Mesenchymal stem cell (in vitro differentiated cells and primary cell): ENCODE measurements around the gene FUT9.

Source experiments
- DNase-seq: peaks from one replicate; pipeline ENCODE4 v3.0.0-alpha.2; 2013
- H2AFZ ChIP-seq: one replicate; pipeline ENCODE4 v1.6.1; 2013; ENCODE audit warnings: low read depth, mild to moderate bottlenecking, control low read depth, inconsistent platforms, low read length, moderate library complexity
- H2AK5ac ChIP-seq: 2 replicates; pipeline ENCODE4 v1.6.1; 2013; ENCODE audit warnings: low read length, moderate library complexity, mild to moderate bottlenecking, inconsistent platforms; ENCODE audit not compliant: severe bottlenecking
- H2BK120ac ChIP-seq: one replicate; pipeline ENCODE4 v1.6.1; 2013; ENCODE audit warnings: low read depth, mild to moderate bottlenecking, inconsistent platforms, low read length, moderate library complexity
- H2BK12ac ChIP-seq, 2 experiments: one replicate each; pipeline ENCODE4 v1.6.1; 2013; ENCODE audit warnings: inconsistent platforms in 2 of 2, low read length in 2 of 2, mild to moderate bottlenecking in 2 of 2, moderate library complexity in 2 of 2, control low read depth in 1 of 2
- H2BK15ac ChIP-seq: one replicate; pipeline ENCODE4 v1.6.1; 2013; ENCODE audit warnings: mild to moderate bottlenecking, low read depth, inconsistent platforms; ENCODE audit not compliant: poor library complexity, severe bottlenecking
- H2BK5ac ChIP-seq: 2 replicates; pipeline ENCODE4 v1.6.1; 2013; ENCODE audit warnings: low read depth, mild to moderate bottlenecking, low read length, control low read depth, inconsistent platforms; ENCODE audit not compliant: poor library complexity, severe bottlenecking
- H3K14ac ChIP-seq, 2 experiments: one replicate each; pipeline ENCODE4 v1.6.1; 2013; ENCODE audit warnings: inconsistent platforms in 2 of 2, low read length in 2 of 2, control low read depth in 1 of 2, mild to moderate bottlenecking in 1 of 2, moderate library complexity in 1 of 2
- H3K18ac ChIP-seq, 2 experiments: one replicate each; pipeline ENCODE4 v1.6.1; 2013; ENCODE audit warnings: inconsistent platforms in 2 of 2, low read length in 2 of 2, control low read depth in 1 of 2, low read depth in 1 of 2, mild to moderate bottlenecking in 1 of 2
- H3K23ac ChIP-seq, 2 experiments: one replicate each; pipeline ENCODE4 v1.6.1; 2013; ENCODE audit warnings: inconsistent platforms in 2 of 2, low read length in 2 of 2, mild to moderate bottlenecking in 2 of 2, moderate library complexity in 2 of 2, control low read depth in 1 of 2
- H3K27ac ChIP-seq: 2 replicates; pipeline ENCODE4 v1.5.1; 2013; ENCODE audit warnings: mild to moderate bottlenecking, moderate library complexity, low read length, control low read depth, inconsistent platforms; ENCODE audit not compliant: poor library complexity, severe bottlenecking
- H3K27me3 ChIP-seq, 2 experiments: 2 replicates each; pipeline versions ENCODE4 v1.6.1 to v1.7.0; 2013; ENCODE audit warnings: low read length in 2 of 2, mild to moderate bottlenecking in 2 of 2, moderate library complexity in 2 of 2, control low read depth in 1 of 2, inconsistent platforms in 1 of 2; ENCODE audit not compliant: control insufficient read depth in 1 of 2, insufficient read depth in 1 of 2
- H3K36me3 ChIP-seq, 2 experiments: 2 replicates each; pipeline versions ENCODE4 v1.6.1 to v1.7.0; 2013; ENCODE audit warnings: low read length in 2 of 2, control low read depth in 1 of 2, inconsistent platforms in 1 of 2, low read depth in 1 of 2, mild to moderate bottlenecking in 1 of 2; ENCODE audit not compliant: insufficient read depth in 2 of 2, control insufficient read depth in 1 of 2
- H3K4ac ChIP-seq, 2 experiments: one replicate each; pipeline ENCODE4 v1.6.1; 2013; ENCODE audit warnings: inconsistent platforms in 2 of 2, low read length in 2 of 2, mild to moderate bottlenecking in 2 of 2, moderate library complexity in 2 of 2, control low read depth in 1 of 2, low read depth in 1 of 2
- H3K4me1 ChIP-seq: 2 replicates; pipeline ENCODE4 v1.6.1; 2013; ENCODE audit warnings: low read depth, low read length, control low read depth; ENCODE audit not compliant: control insufficient read depth, insufficient read depth
- H3K4me2 ChIP-seq: 2 replicates; pipeline ENCODE4 v1.6.1; 2013; ENCODE audit warnings: low read length, mild to moderate bottlenecking, inconsistent platforms; ENCODE audit not compliant: poor library complexity, severe bottlenecking
- H3K4me3 ChIP-seq, 2 experiments: 2 replicates each; pipeline versions ENCODE4 v1.5.1 to v1.7.0; 2013; ENCODE audit warnings: low read length in 2 of 2, mild to moderate bottlenecking in 2 of 2, control low read depth in 1 of 2, low read depth in 1 of 2; ENCODE audit not compliant: insufficient read depth in 1 of 2
- H3K79me1 ChIP-seq: replicated peaks from 2 replicates; pipeline ENCODE4 v1.6.1; 2013; ENCODE audit warnings: mild to moderate bottlenecking, control low read depth, low read length, inconsistent platforms; ENCODE audit not compliant: poor library complexity, severe bottlenecking
- H3K9ac ChIP-seq: 2 replicates; pipeline ENCODE4 v1.7.0; 2013; ENCODE audit warnings: mild to moderate bottlenecking, low read length, moderate library complexity
- H3K9me3 ChIP-seq: 2 replicates; pipeline ENCODE4 v1.7.0; 2013; ENCODE audit warnings: mild to moderate bottlenecking, low read length; ENCODE audit not compliant: control insufficient read depth
- H4K8ac ChIP-seq: one replicate; pipeline ENCODE4 v1.6.1; 2013; ENCODE audit warnings: inconsistent platforms, mild to moderate bottlenecking, low read length, moderate library complexity
- H4K91ac ChIP-seq: one replicate; pipeline ENCODE4 v1.6.1; 2013; ENCODE audit warnings: mild to moderate bottlenecking, low read length, inconsistent platforms
- WGBS: methylation state at CpG from one replicate; pipeline ENCODE4 v1.1.7; 2013; ENCODE audit warnings: mixed read lengths; 5-methylcytosine and 5-hydroxymethylcytosine counted together

FUT9 gene

DNA sequence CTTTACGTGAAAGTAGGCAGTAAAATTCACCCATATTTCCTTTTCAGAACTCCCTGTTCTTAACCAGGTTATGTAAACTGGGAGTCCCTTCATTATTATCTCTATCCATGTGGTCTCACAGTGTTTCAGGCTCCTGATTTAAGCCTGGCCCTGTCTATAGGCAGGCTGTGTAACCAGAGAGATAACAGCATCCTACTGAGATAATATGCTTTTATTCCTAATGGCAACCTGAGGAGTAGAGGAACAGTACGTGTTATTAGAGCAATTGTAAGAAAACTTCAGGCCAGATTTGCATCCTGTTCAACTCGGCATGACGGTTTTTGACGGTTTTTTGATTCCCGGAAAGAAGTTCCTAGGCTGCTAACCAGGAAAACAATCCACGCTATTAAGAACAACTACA, 16.9 kb downstream of the FUT9 start:
- no peak overlapping the region for H2BK120ac ChIP-seq
- no peak overlapping the region for H3K4ac ChIP-seq
- no peaks in the 10 kb centered on the region for H3K79me1 ChIP-seq
- no peak overlapping the region for H2AK5ac ChIP-seq
- no peak overlapping the region for H3K18ac ChIP-seq
- no peaks in the 10 kb centered on the region for H3K27me3 ChIP-seq
- no peak overlapping the region for H4K8ac ChIP-seq
- H3K4me3 ChIP-seq, result no peak overlapping the region
- H3K36me3 ChIP-seq, result no peaks in the 10 kb centered on the region
- H3K9ac ChIP-seq, result no peak overlapping the region
- H3K4me1 ChIP-seq, result no peaks in the 10 kb centered on the region
- no peaks in the 10 kb centered on the region for H3K9me3 ChIP-seq
- DNase-seq, result no peak
- H3K23ac ChIP-seq, result no peak overlapping the region
- H2BK5ac ChIP-seq, result no peak overlapping the region
- no peak overlapping the region for H3K27ac ChIP-seq
- H4K91ac ChIP-seq, result no peak overlapping the region
- H2BK15ac ChIP-seq, result no peak overlapping the region
- no peak overlapping the region for H2BK12ac ChIP-seq
- H3K4me2 ChIP-seq, result no peak overlapping the region
- 87% methylated on average over 5 of the region's 7 CpGs for WGBS
- no peak overlapping the region for H2AFZ ChIP-seq
- H3K14ac ChIP-seq, result no peak overlapping the region

DNA sequence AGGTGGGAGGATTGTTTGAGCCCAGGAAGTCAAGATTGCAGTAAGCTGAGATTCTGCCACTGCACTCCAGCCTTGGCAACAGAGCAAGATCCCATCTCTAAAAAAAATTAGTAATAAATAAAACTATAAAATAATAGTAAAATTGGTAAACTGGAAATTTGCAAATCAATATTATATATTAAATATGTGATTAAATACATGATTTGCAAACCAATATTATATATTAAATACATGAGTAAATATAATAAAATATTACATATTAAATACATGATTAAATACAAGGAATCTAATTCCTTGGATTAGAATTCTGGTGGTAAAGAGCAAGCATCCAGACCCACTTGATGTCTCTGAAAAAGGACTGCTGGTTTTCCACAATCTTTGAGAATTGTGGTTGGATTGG, 35.8 kb downstream of the FUT9 start:
- no peaks in the 10 kb centered on the region for H3K36me3 ChIP-seq
- no peak overlapping the region for H2BK15ac ChIP-seq
- H3K4me3 ChIP-seq, result no peak overlapping the region
- no peak overlapping the region for H3K4ac ChIP-seq
- H3K23ac ChIP-seq, result no peak overlapping the region
- no peak overlapping the region for H3K9ac ChIP-seq
- no peak overlapping the region for H4K8ac ChIP-seq
- no peak overlapping the region for H3K18ac ChIP-seq
- H2AFZ ChIP-seq, result no peak overlapping the region
- H3K4me1 ChIP-seq, result no peaks in the 10 kb centered on the region
- no peak overlapping the region for H2BK5ac ChIP-seq
- H3K9me3 ChIP-seq, result no peaks in the 10 kb centered on the region
- no peak for DNase-seq
- no peak overlapping the region for H2BK12ac ChIP-seq
- no peak overlapping the region for H3K4me2 ChIP-seq
- no peak overlapping the region for H3K14ac ChIP-seq
- H3K27me3 ChIP-seq, result no peaks in the 10 kb centered on the region
- H3K27ac ChIP-seq, result no peak overlapping the region
- no peak overlapping the region for H2BK120ac ChIP-seq
- no peak overlapping the region for H2AK5ac ChIP-seq
- H3K79me1 ChIP-seq, result no peaks in the 10 kb centered on the region
- no peak overlapping the region for H4K91ac ChIP-seq

DNA sequence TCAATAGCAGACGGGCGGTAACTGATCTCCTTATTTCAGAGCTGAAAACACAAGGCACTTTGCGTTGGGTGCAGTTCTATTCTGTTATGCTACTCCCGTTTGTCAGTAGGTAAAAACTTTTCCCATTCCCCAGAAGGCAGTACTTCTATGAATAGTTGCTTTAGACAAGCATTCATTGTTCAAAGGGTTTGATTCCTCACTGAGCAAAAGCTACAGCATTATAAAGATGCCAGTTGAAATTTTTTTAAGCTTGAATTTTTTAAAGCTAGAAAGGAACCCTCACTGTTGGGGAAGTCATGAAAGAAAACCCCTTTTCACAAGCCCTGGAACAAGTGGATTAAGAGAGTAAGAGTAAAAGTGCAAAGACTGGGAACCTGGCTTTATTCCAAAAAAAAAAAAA, 42.3 kb downstream of the FUT9 start:
- Histone ChIP-seq H3K79me1 (no peaks in the 10 kb centered on the region), H2AFZ (no peak overlapping the region), H3K14ac (no peak overlapping the region), H4K91ac (no peak overlapping the region), H3K4me1 (no peaks in the 10 kb centered on the region), H3K27ac (no peak overlapping the region), H3K27me3 (no peaks in the 10 kb centered on the region), H3K4me2 (no peak overlapping the region), H3K9ac (no peak overlapping the region), H2AK5ac (no peak overlapping the region), H4K8ac (no peak overlapping the region), H3K18ac (no peak overlapping the region), H2BK15ac (no peak overlapping the region), H2BK120ac (no peak overlapping the region), H2BK12ac (no peak overlapping the region), H3K23ac (no peak overlapping the region), H2BK5ac (no peak overlapping the region), H3K9me3 (no peaks in the 10 kb centered on the region), H3K4ac (no peak overlapping the region), H3K4me3 (no peak overlapping the region), H3K36me3 (no peaks in the 10 kb centered on the region)
- 63% methylated on average over 4 of the region's 4 CpGs for WGBS
- DNase-seq, result no peak

DNA sequence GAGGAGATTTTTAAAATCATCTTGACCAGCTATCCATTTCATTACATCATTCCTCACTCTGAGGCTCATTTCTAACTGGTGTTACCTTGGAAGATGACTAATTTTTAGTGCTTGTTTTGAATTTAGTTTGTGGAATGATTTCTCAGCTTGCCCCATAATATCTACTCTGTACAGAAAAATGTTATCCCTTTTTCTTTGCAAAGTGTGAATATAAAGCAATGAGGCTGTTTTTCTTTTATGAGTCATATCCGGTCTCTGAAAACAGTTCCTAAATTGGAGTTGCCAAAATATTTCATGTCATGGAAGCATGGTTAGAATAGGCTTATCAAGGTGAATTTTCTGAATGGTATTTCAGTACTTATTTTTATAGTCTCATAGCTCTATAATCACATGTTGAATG, 43.8 kb downstream of the FUT9 start:
- H2BK12ac ChIP-seq, result no peak overlapping the region
- no peak overlapping the region for H3K23ac ChIP-seq
- H3K9me3 ChIP-seq, result peaks cover 4% of the 10 kb centered on the region
- no peak overlapping the region for H4K91ac ChIP-seq
- no peaks in the 10 kb centered on the region for H3K79me1 ChIP-seq
- H3K4ac ChIP-seq, result no peak overlapping the region
- no peak overlapping the region for H3K18ac ChIP-seq
- H3K27me3 ChIP-seq, result no peaks in the 10 kb centered on the region
- no peaks in the 10 kb centered on the region for H3K4me1 ChIP-seq
- no peak overlapping the region for H3K4me3 ChIP-seq
- no peak overlapping the region for H2BK15ac ChIP-seq
- H3K9ac ChIP-seq, result no peak overlapping the region
- no peak overlapping the region for H2BK120ac ChIP-seq
- no peak overlapping the region for H4K8ac ChIP-seq
- H3K27ac ChIP-seq, result peak overlapping the region; percentile 39
- WGBS, result 83% methylated on average over 1 of the region's 1 CpG
- no peak overlapping the region for H2AFZ ChIP-seq
- no peak overlapping the region for H3K14ac ChIP-seq
- no peak overlapping the region for H2AK5ac ChIP-seq
- no peak overlapping the region for H3K4me2 ChIP-seq
- H3K36me3 ChIP-seq, result no peaks in the 10 kb centered on the region
- H2BK5ac ChIP-seq, result no peak overlapping the region
- DNase-seq, result no peak
